ENCODE results near the gene GABRR2. TPM values are rescaled to one million over a fixed set of nuclear protein-coding genes. Genes with fewer than 3 reads are reported as not detected.

The GABRR2 gene
- total RNA-seq, 1 donor from 2014 or later, result 0.36 TPM

- Mint-ChIP-seq H3K27me3 (ENCODE audit: unreplicated experiment) (peaks cover 2% of the 10 kb centered on the region), H3K36me3 (ENCODE audit: low read depth, unreplicated experiment) (peaks cover 14% of the 10 kb centered on the region), H3K9me3 (ENCODE audit: unreplicated experiment) (no peaks in the 10 kb centered on the region), H3K27ac (ENCODE audit: unreplicated experiment) (no peak overlapping the region), H3K4me1 (ENCODE audit: unreplicated experiment) (no peaks in the 10 kb centered on the region), H3K4me3 (ENCODE audit: unreplicated experiment) (no peak overlapping the region)
- TF ChIP-seq CTCF (IDR thresholded peaks at IDR 0.05; ENCODE audit: unreplicated experiment), result no peak
- no peak for DNase-seq (ENCODE audit: low spot score)
Observed at GRCh38 chr6:89328976-89329375, 13.9 kb upstream of the GABRR2 start.

DNA sequence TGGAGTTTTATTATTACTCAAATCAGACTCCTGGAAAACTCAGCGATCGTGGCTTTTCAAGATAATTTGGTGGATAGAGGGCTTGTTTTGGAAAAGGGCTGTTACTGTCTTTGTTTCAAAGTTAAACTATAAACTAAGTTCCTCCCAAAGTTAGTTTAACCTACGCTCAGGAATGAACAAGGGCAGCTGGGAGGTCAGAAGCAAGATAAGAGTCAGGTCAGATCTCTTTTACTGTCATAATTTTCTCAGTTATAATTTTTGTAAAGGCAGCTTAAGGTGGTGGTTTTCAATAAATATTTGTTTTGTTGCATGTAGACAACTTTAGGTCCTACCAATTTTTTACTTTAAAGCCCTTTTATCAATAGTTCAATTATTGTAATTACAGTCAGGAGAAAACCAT lies 9.2 kb upstream of the GABRR2 start:
- no peak overlapping the region for H3K27ac Mint-ChIP-seq (ENCODE audit: unreplicated experiment)
- no peaks in the 10 kb centered on the region for H3K9me3 Mint-ChIP-seq (ENCODE audit: unreplicated experiment)
- H3K36me3 Mint-ChIP-seq (ENCODE audit: low read depth, unreplicated experiment), result peaks cover 19% of the 10 kb centered on the region

DNA sequence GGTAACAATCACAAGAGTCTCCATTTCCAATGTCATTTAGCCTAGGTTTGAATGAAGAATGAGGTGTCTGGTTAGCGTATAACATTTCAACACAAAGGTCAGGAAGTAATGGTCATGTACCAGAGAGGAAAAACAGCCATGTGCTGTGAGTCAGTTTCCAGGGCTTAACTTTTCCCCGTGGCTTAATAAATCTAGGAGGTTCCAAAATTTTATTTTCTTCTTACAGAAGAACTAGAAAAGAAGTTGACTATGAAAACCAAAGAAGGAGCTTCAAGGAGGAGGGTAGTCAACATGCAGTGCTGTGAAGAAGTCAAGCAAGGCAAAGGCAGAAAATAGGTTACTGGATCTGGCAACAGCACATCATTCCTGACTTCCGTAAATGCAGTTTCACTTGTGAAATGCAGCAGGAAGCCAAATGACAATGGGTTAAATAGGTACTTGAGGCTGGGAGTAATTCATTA lies 8.4 kb upstream of the GABRR2 start:
- H3K4me3 Mint-ChIP-seq (ENCODE audit: unreplicated experiment), result no peak overlapping the region
- no peak for TF ChIP-seq CTCF (IDR thresholded peaks at IDR 0.05; ENCODE audit: unreplicated experiment)
- H3K27me3 Mint-ChIP-seq (ENCODE audit: unreplicated experiment), result no peaks in the 10 kb centered on the region
- no peaks in the 10 kb centered on the region for H3K4me1 Mint-ChIP-seq (ENCODE audit: unreplicated experiment)
- no peak for DNase-seq (ENCODE audit: low spot score)
- H3K9me3 Mint-ChIP-seq (ENCODE audit: unreplicated experiment), result no peaks in the 10 kb centered on the region
- H3K36me3 Mint-ChIP-seq (ENCODE audit: low read depth, unreplicated experiment), result peaks cover 19% of the 10 kb centered on the region
- no peak overlapping the region for H3K27ac Mint-ChIP-seq (ENCODE audit: unreplicated experiment)

More for the DNA sequence above, 9.2 kb upstream of the GABRR2 start:
- no peak for DNase-seq (ENCODE audit: low spot score)
- TF ChIP-seq CTCF (IDR thresholded peaks at IDR 0.05; ENCODE audit: unreplicated experiment), result no peak
- no peaks in the 10 kb centered on the region for H3K27me3 Mint-ChIP-seq (ENCODE audit: unreplicated experiment)
- H3K4me3 Mint-ChIP-seq (ENCODE audit: unreplicated experiment), result no peak overlapping the region
- no peaks in the 10 kb centered on the region for H3K4me1 Mint-ChIP-seq (ENCODE audit: unreplicated experiment)

- no peak for TF ChIP-seq CTCF (IDR thresholded peaks at IDR 0.05; ENCODE audit: unreplicated experiment)
- DNase-seq (ENCODE audit: low spot score), result no peak
- H3K27me3 Mint-ChIP-seq (ENCODE audit: unreplicated experiment), result no peaks in the 10 kb centered on the region
- H3K27ac Mint-ChIP-seq (ENCODE audit: unreplicated experiment), result no peak overlapping the region
- H3K36me3 Mint-ChIP-seq (ENCODE audit: low read depth, unreplicated experiment), result peaks cover 16% of the 10 kb centered on the region
- H3K9me3 Mint-ChIP-seq (ENCODE audit: unreplicated experiment), result no peaks in the 10 kb centered on the region
- H3K4me3 Mint-ChIP-seq (ENCODE audit: unreplicated experiment), result no peak overlapping the region
- no peaks in the 10 kb centered on the region for H3K4me1 Mint-ChIP-seq (ENCODE audit: unreplicated experiment)
Observed at GRCh38 chr6:89321131-89321970, 6.3 kb upstream of the GABRR2 start.

DNA sequence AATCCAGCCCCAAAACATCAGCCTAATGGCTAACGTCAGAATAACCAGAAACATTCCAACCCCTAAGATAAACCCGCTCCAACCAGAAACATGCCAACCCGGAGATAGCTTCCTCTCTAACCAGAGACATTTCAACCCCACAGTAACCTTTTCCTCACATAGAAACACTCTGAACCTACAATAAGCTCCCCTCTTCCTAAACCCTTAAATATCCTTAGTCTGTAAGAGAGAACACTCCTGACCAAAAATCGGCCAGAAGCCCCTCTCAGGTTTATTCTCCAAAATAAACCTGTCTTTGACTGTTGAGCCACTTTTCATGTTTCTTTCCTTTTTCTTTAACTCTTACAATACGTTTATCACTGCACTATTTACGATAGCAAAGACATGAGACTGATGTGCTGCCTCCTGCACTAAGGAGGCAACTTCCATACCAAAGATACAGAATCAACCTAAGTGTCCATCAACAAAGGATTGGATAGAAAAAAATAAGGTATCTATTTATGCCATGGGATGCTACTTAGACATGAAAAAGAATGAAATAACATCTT lies 5.0 kb upstream of the GABRR2 start:
- DNase-seq (ENCODE audit: low spot score), result no peak
- peaks cover 16% of the 10 kb centered on the region for H3K36me3 Mint-ChIP-seq (ENCODE audit: low read depth, unreplicated experiment)
- no peaks in the 10 kb centered on the region for H3K27me3 Mint-ChIP-seq (ENCODE audit: unreplicated experiment)
- H3K4me1 Mint-ChIP-seq (ENCODE audit: unreplicated experiment), result no peaks in the 10 kb centered on the region
- H3K9me3 Mint-ChIP-seq (ENCODE audit: unreplicated experiment), result no peaks in the 10 kb centered on the region
- H3K27ac Mint-ChIP-seq (ENCODE audit: unreplicated experiment), result no peak overlapping the region
- no peak overlapping the region for H3K4me3 Mint-ChIP-seq (ENCODE audit: unreplicated experiment)
- TF ChIP-seq CTCF (IDR thresholded peaks at IDR 0.05; ENCODE audit: unreplicated experiment), result no peak

Data from endothelial cell (in vitro differentiated cells).